H1 (cell line): ENCODE measurements around the gene FAM3B.

Source experiments
- FOSL1 ChIP-seq: IDR thresholded peaks from 2 replicates; pipeline ENCODE4 v1.6.1; 2011; ENCODE audit warnings: mild to moderate bottlenecking, low read depth, low read length, moderate library complexity; ENCODE audit not compliant: insufficient read depth
- MAX ChIP-seq: IDR thresholded peaks from 2 replicates; pipeline ENCODE4 v1.6.1; 2012; ENCODE audit warnings: inconsistent platforms

GRCh38 chr21:41295721-41296254 lies 20.8 kb upstream of the FAM3B start:
- no peak for TF ChIP-seq FOSL1
- TF ChIP-seq MAX: no peak
